ENCODE data around the gene ZCCHC14. TPM values are rescaled to one million over a fixed set of nuclear protein-coding genes. Genes with fewer than 3 reads are reported as not detected.

ZCCHC14 gene
- total RNA-seq, 1 experiment from 2014 or later, result 28.2 TPM

GRCh38 chr16:87536795-87537142, 43.9 kb upstream of the ZCCHC14 start:
- no TSS peak for BruUV-seq (replicated peaks)
- POLR2A ChIA-PET, result no interaction called here
- H3K9me3 Mint-ChIP-seq (ENCODE audit: unreplicated experiment), result peaks cover 6% of the 10 kb centered on the region
- peaks cover 5% of the 10 kb centered on the region for H3K4me1 Mint-ChIP-seq (ENCODE audit: insufficient read depth, unreplicated experiment)
- CTCF ChIA-PET, result no interaction called here
- no peak overlapping the region for H3K4me3 Mint-ChIP-seq (ENCODE audit: unreplicated experiment)
- no peaks in the 10 kb centered on the region for H3K36me3 Mint-ChIP-seq (ENCODE audit: insufficient read depth, unreplicated experiment)
- H3K27me3 Mint-ChIP-seq (ENCODE audit: insufficient read depth, unreplicated experiment), result peaks cover 27% of the 10 kb centered on the region
- TF ChIP-seq CTCF (IDR thresholded peaks at IDR 0.05; ENCODE audit: unreplicated experiment), result no peak
- DNase-seq (ENCODE audit: unreplicated experiment), result no peak
- intact Hi-C loops (cut with micrococcal nuclease), result no loop called here
- no peak overlapping the region for H3K27ac Mint-ChIP-seq (ENCODE audit: low read depth, unreplicated experiment)

GRCh38 chr16:87535855-87536794, 43.3 kb upstream of the ZCCHC14 start:
- intact Hi-C loops (cut with micrococcal nuclease), result no loop called here
- Mint-ChIP-seq H3K27me3 (ENCODE audit: insufficient read depth, unreplicated experiment) (peaks cover 27% of the 10 kb centered on the region), H3K36me3 (ENCODE audit: insufficient read depth, unreplicated experiment) (no peaks in the 10 kb centered on the region), H3K9me3 (ENCODE audit: unreplicated experiment) (peaks cover 6% of the 10 kb centered on the region), H3K4me1 (ENCODE audit: insufficient read depth, unreplicated experiment) (peaks cover 5% of the 10 kb centered on the region), H3K27ac (ENCODE audit: low read depth, unreplicated experiment) (no peak overlapping the region), H3K4me3 (ENCODE audit: unreplicated experiment) (no peak overlapping the region)
- TF ChIP-seq CTCF (IDR thresholded peaks at IDR 0.05; ENCODE audit: unreplicated experiment), result no peak
- ChIA-PET POLR2A (no interaction called here), CTCF (interaction anchor here (0.5 to 0.6 kb wide), 2 partner anchors 94 to 113 kb away, joined by 3 read pairs; no protein-coding TSS in a partner anchor)
- no TSS peak for BruUV-seq (replicated peaks)
- DNase-seq (ENCODE audit: unreplicated experiment), result no peak

GRCh38 chr16:87535457-87535854, 42.6 kb upstream of the ZCCHC14 start:
- Mint-ChIP-seq H3K27me3 (ENCODE audit: insufficient read depth, unreplicated experiment) (peaks cover 26% of the 10 kb centered on the region), H3K36me3 (ENCODE audit: insufficient read depth, unreplicated experiment) (no peaks in the 10 kb centered on the region), H3K9me3 (ENCODE audit: unreplicated experiment) (peaks cover 6% of the 10 kb centered on the region), H3K4me1 (ENCODE audit: insufficient read depth, unreplicated experiment) (peaks cover 5% of the 10 kb centered on the region), H3K27ac (ENCODE audit: low read depth, unreplicated experiment) (no peak overlapping the region), H3K4me3 (ENCODE audit: unreplicated experiment) (no peak overlapping the region)
- no peak for TF ChIP-seq CTCF (IDR thresholded peaks at IDR 0.05; ENCODE audit: unreplicated experiment)
- intact Hi-C loops (cut with micrococcal nuclease), result no loop called here
- no peak for DNase-seq (ENCODE audit: unreplicated experiment)
- ChIA-PET CTCF (interaction anchor here (0.5 to 0.9 kb wide), 3 partner anchors 16 to 114 kb away, joined by 3 read pairs; no protein-coding TSS in a partner anchor), POLR2A (no interaction called here)
- no TSS peak for BruUV-seq (replicated peaks)

GRCh38 chr16:87534751-87535150, 41.9 kb upstream of the ZCCHC14 start:
- no peaks in the 10 kb centered on the region for H3K36me3 Mint-ChIP-seq (ENCODE audit: insufficient read depth, unreplicated experiment)
- peaks cover 5% of the 10 kb centered on the region for H3K4me1 Mint-ChIP-seq (ENCODE audit: insufficient read depth, unreplicated experiment)
- no peak overlapping the region for H3K4me3 Mint-ChIP-seq (ENCODE audit: unreplicated experiment)
- no TSS peak for BruUV-seq (replicated peaks)
- peaks cover 6% of the 10 kb centered on the region for H3K9me3 Mint-ChIP-seq (ENCODE audit: unreplicated experiment)
- POLR2A ChIA-PET, result no interaction called here
- H3K27me3 Mint-ChIP-seq (ENCODE audit: insufficient read depth, unreplicated experiment), result peaks cover 19% of the 10 kb centered on the region
- CTCF ChIA-PET, result interaction anchor here (0.9 to 1.1 kb wide), 2 partner anchors 16 to 73 kb away, joined by 3 read pairs; no protein-coding TSS in a partner anchor
- intact Hi-C loops (cut with micrococcal nuclease), result no loop called here
- TF ChIP-seq CTCF (IDR thresholded peaks at IDR 0.05; ENCODE audit: unreplicated experiment), result no peak
- no peak for DNase-seq (ENCODE audit: unreplicated experiment)
- H3K27ac Mint-ChIP-seq (ENCODE audit: low read depth, unreplicated experiment), result no peak overlapping the region
